GM21423 (cell line): ENCODE data around the gene PAPPA.

Experiments
- ATAC-seq: cut with Tn5 transposase; IDR thresholded peaks from one replicate; pipeline ENCODE4 v1.9.1; 2021; ENCODE audit warnings: mild to moderate bottlenecking, moderate library complexity; ENCODE audit not compliant: unreplicated experiment

The PAPPA gene

DNA sequence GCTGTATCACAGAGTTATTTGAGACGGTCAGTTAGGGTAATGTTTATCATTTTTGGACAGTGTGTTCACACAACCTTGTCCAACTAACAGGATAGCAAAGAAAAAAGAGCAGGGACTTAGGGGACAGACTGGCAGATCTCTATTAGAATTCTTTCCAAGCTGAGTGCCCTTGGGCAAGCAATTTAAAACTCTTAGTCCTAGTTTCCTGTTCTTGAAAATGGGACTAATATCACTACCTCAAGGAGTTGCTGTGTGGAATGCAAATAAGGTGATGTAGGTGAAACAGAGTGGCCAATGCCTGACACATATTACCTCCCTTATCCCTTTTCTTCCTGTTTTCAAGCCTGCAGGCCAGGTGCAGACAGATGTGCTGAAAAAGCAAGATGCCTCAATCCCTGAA lies 186.7 kb downstream of the PAPPA start:
- no peak for ATAC-seq

DNA sequence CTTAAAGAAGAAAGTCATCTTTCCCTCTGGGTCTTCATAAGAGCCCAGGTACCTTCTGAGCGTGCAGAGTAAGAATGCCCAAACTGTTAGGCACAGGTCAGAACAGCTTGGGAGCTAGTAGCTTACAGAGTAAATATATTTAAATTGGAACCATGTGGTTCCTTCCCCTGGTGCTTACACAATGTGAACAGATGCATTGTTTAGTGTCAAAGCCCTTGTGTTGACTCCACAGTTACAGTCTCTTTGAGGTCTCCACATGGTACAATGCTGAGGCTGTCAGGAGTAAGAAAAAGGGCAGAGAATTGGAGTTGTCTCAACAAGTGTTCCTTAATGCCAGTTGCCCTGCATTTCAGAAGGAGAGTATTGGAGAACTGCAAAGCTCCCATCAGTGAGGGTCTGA lies 188.5 kb downstream of the PAPPA start:
- no peak for ATAC-seq

DNA sequence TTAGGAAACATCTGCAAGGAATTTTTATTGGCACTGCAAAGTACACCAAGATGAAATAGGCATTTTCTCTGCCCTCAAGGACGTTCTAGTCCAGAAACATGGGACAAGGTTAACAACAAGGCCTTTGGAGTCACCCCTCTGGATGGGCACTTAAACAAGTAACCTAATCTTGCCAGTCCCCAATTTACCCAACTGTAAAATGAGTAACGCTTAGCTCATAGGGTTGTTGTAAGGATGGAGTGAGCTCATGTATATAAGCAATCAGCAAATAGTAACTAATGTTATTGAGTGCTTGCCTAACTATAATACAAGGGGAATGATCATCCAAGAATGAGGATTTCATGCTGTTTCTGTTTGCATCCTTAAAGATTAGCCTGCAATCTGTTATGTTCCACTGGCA lies 189.3 kb downstream of the PAPPA start:
- no peak for ATAC-seq

DNA sequence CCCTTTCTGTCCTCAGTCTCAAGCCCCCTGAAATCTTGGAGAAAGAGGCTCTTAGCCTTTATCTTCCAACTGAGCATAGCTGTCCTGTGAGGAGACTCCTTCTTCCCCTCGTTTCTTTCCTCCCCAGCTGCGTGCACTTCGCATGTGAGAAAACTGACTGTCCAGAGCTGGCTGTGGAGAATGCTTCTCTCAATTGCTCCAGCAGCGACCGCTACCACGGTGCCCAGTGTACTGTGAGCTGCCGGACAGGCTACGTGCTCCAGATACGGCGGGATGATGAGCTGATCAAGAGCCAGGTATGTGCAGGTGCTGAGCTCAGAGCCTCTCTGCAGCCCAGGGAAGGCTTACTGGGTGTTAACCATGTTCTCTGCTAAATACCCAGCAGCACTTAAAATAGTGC lies 190.8 kb downstream of the PAPPA start:
- no peak for ATAC-seq

DNA sequence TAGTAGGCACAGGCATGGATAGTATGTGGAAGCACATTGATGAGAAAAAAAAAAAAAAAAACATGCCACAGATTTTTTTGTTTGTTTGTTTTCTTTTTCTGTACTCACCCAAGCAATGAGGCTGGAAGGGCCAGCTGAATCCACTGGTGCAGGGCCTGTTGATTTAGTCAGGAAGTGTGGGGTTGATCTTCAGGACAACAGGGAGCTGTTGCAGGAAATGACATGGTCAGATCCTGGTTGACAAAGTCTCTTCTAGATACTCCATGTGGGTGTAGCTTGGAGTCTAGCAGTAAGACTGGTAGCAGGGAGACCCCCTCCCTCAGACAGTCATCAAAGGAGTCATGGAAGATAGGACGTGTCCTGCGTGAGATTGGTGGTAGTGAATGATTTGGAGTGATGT lies 191.8 kb downstream of the PAPPA start:
- no peak for ATAC-seq

DNA sequence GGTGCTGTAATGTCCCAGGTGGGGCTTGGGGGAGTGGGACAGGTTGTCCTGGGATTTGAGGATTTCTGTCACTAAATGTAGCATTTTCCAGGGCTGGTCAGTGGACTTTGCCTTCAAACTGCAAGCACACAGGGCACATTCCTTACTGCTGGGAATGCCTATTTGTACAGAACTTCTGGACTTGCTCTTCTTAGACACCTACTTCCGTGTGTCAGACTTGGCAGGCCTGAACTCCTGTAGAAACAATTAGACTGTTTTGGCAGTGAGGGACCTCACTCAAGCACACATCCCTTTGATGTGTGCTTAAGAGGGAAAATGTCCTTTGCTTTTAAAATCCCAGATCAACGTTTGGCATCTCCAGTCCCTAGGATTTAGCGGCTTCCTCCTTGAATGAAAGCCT lies 192.2 kb downstream of the PAPPA start:
- no peak for ATAC-seq

DNA sequence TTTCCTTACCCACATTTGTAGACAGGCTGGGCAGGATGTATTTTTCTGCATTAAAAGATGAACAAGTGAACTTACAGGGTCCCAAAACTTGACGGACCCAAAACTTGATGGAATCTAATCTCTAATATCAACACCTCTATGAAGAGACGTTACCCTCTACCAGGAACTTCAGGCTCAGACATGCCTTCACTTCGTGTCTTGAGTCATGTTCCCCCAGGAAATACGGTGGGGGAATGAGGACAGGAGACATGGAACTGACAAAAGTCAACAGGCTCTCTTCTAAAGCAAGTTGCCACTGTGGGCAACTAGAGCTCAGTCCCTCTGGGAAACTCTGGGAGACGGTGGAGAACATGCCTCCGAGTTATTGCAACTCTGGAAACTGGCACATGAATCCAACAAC lies 196.1 kb downstream of the PAPPA start:
- ATAC-seq, result no peak

DNA sequence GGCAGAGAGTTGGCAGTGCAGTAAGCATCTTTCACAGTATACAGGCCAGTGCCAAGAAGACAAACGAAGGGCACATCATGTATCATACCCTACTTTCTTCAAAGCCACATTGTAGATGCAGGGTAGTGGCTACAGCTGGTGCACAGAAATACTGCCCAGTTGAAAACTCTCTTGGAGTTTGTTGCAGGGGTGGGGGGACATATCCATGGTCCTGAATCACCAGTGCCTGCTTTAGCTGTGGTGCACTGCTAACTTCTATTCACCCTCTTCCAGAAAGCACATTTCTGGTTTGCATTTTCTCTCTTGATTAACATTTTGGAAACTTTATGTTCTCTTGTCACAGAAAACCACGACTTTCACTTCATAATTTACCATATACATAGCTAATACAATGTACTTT lies 196.6 kb downstream of the PAPPA start:
- ATAC-seq, result no peak

DNA sequence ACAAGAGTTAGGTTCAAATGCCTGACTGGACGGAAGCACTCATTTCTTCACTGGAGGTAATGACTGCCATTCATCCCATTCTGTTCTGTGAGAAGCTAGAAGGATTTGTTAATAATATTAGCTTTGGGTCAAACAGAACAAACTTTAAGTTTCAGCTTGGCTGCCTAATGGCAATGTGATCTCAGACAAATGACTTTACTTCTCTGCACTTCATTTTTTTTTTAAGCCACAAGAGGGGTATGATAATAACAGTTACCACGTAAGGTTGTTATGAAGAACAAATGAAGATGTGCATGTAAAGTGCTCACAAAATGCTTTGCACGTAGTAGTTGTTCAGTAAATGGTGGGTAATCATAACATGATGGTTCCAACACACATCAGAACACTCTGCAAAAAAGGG lies 199.4 kb downstream of the PAPPA start:
- ATAC-seq, result no peak

DNA sequence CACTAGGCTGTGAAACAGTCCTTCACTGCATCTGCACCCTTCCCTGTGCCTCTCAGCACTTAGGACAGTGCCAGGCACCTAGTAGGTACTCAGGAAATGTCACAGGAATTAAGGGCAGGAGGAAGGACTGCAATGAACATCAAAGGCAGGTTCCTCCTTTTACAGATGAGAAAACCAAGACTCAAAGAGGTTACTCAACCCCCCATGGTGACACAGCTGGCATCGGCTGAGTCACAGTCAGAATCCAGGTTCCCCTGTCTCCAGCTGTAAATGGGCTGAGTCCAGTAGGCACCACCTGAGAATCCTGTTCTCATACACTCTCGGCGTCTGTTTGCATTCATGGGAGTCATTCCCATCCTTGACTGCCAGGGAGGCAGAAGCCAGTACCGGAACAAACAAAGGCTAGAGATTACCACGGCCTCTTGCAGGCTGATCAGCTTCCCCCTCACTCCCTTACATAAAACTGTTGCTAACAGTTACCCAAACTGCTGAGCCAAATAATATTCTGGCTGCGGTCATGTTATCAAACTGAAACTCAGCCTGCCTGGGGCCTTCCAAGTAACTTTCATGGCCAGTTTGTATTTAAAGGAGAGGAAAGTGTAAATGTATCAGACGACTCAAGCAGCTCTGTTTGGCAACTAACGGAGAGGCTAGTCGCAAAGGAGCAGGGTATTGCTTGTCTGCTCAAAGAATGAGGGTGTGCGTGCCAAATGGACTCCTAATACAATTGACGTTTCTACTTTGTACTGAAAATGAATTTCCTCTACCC lies 201.7 kb downstream of the PAPPA start:
- ATAC-seq, result no peak

DNA sequence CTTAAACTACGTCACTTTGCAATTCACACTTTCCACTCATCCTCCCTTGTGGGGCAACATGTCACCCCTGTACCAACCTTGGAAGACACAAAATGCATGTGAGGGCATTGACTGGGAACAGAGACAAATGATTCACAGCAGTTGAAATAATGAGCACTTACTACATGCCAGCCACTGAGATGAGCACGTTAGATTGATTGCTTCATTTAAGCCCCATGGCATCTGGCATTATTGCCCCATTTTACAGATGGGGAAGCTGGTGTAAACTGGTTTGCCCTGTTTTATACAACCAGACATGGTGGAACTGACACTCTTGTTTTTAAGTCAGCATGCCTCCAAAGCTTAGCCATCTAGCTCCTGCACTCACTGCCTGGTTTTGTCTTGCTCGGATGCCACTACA lies 204.7 kb downstream of the PAPPA start:
- ATAC-seq, result no peak

DNA sequence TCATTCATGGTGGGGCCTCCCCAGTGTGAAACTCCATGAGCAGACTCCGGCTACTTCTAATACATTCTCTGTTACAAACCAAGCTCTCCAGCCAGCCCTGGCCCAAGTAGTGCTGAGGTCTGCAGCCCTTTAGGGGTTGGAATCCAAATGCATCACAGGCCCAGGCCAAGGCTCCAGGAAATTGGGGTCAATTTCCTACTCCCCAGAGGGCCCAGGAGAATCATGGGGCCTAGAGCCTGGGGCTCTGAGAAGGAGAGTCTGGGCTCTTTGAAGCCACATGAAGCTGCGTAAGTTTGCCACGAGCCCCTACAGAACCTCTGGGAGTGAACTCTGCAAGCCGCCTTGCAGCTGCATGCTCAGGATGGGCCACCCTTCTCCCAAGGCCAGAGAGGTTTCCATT lies 206.4 kb downstream of the PAPPA start:
- ATAC-seq, result no peak

DNA sequence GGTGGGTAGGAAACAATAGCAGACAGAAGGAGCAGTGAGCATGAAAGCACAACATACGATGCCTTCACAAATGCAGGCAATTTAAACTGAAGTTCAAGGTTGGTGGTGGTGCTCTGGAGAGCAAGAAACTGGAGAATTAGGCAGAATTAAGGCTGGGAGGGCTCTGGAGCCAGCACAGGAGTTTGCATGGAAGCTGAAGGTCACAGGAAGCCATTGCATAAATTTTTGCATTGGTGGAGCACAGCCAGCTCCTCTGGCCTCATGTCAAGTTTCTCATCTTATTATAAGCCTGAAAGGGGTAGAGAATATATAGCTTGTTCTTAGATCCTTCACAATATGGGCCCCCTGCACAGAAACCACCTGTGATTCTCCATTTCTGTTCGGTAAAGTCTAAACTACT lies 207.4 kb downstream of the PAPPA start:
- ATAC-seq, result no peak

DNA sequence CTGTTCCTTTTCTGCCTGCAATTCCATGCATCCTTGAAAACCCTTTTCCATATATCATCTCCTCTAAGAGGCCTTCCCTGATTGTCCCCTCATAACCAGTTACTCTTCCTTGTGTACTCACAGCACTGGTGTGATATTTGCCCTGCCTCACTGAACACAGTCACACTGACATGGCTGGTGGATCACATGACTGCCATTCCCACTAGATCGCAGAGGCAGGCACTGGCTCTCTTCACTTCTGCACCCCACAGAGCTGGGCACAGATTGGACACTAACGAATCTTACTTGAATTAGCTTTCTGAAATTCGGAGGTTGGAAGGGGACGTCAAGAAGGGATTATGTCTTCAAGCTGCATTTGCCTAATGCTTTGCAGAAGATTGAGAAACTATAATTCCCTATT lies 208.0 kb downstream of the PAPPA start:
- no peak for ATAC-seq

DNA sequence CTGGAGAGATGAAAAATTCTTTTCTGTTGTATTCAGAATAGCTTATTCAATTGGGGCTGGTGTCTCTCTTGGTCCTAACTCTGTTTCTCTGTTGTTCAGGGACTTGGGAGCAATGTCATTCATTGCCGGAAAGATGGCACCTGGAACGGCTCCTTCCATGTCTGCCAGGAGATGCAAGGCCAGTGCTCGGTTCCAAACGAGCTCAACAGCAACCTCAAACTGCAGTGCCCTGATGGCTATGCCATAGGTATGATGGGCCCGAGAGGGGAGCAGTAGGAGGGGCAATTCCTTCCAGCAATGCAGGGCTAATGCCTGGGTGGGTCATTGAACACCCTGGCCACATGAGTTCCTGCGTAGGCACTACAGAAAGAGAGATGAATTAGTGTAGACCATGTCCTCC lies 208.9 kb downstream of the PAPPA start:
- ATAC-seq, result no peak

DNA sequence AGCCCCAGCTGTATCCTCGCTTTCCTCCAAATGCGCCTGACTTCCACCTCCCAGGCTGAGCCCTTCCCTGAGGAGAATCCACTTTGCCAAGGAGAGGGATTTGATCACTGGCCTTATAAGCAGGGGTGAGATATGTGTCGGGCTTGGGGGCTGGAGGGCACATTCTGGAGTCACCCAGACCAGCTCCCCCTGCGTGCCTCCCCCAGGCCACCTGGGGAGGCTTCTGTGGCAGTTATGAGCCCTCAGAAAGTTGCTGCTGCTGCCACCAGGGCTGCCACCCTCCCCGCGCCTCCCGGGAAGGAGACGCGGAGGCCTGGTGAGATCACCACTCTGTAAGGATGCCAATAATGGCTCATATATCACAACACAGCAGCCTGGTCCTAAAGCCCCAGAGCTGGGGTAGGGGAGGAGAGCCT lies 211.5 kb downstream of the PAPPA start:
- no peak for ATAC-seq

DNA sequence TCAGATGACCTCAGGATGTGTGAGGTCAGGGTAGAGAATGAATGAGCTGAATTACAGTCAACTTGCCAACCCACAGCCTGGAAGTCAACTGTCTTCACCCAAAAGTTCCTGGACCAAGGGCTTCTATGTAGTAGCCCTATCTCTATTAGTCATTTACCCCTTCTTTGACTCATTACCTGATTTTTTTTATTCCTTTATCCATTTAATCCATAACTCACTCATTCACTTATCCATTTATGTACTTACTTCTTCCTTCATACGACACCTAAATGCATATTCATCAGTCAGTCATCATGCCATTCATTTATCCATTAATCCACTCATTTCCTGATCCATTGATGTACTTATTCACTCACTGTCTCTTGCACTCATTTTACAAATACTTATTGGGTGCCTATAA lies 212.7 kb downstream of the PAPPA start:
- no peak for ATAC-seq

DNA sequence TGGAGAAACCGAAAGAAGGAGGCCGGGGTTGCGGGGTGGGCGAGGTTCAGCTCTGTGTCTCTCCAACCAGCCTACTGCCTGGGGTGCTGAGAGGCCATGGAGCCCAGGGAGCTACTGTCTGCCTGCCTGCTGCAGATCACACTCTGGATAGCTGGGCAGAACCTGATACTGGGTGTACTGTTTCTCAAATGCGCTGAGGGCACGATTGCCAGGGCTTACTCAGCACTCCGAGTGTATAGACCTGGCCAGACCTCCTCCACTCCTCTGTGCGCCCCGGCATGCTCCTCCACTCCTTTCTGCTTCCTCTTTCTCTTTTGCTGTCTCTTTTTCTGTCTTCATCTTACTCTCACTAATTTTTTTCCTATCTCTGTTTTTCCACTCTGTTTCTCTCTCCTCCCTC lies 215.1 kb downstream of the PAPPA start:
- ATAC-seq, result no peak

DNA sequence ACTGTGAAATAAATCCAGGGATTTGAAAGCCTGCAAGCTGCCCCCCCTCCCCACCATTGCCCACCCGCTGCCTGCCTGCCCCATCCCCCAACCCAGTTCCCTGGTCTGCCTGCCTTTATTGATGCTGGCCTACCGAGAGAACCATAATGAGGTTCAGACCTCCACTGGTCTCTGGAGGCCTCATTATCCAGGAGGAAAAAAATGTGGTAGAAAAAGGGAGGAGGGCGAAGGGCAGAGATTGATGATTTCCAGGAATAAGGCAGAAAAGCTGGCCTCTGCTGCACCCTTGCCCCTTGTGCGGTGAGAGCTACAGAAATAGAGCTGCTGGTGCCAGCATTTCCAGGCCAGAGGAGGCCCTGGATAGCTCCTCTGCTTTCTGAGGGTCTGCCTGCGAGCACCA lies 216.1 kb downstream of the PAPPA start:
- ATAC-seq, result no peak

DNA sequence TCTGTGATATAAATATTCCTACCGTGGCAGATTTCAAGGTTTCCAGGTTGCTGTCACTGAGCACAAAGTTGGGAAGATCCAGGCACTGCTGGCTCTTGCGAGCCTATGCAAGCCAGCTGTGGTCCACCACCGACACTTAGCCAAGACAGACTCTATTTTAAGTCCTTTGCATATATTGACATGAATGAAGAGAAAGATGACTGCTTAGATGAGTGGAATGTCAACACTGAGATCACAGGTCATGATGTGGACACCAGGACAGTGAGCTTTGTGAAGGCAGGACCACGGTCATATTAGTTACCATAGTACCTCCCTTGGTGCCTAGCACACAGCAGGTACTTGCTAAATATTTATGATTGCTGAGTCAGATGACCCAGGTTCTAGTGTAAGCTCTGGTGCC lies 217.0 kb downstream of the PAPPA start:
- ATAC-seq, result no peak

DNA sequence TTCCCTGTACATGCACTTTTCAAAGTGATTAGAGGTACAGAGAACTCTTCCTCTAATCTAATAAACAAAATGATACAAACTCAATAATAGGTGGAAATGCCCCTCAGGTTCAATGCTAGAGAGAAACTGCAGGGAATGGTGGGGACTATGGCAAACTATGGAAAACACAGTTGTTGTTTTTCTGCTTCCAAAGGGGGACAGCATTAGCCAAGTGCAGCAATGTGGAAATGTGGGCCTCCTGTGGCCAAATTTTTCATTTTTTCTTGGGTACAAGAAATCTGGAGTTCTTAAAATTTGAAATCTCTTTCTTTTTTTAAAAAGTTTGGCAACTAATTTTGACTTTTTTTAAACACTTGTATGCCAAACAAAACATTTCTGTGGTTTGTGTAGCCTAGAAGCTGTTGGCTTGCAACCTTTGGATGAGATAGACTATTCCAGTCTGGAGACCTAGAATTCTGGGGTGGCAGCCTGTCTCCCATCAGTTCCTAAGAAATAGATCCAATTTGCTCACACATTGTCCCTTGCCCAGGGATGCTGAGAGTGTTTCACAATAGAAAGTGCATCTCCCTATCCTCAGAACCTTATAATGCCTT lies 218.6 kb downstream of the PAPPA start:
- no peak for ATAC-seq

DNA sequence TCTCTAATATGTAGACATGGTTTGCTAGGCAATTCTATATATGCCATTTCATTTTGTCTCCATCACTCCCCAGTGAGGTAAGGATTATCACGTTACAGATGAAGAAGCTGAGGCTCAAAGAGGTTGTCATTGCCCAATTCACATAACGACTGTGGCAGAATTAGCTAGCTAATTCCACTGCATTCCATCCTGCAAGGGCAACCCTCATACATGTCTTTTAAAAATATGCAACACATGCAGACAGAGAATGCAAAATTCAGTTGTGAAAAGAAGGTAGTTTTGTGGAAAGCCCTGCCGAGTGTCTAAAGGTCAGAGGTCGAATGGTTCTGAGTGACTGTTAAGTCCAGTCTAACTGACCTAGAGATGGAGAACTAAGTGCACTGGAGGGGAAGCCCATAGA lies 219.2 kb downstream of the PAPPA start:
- no peak for ATAC-seq

DNA sequence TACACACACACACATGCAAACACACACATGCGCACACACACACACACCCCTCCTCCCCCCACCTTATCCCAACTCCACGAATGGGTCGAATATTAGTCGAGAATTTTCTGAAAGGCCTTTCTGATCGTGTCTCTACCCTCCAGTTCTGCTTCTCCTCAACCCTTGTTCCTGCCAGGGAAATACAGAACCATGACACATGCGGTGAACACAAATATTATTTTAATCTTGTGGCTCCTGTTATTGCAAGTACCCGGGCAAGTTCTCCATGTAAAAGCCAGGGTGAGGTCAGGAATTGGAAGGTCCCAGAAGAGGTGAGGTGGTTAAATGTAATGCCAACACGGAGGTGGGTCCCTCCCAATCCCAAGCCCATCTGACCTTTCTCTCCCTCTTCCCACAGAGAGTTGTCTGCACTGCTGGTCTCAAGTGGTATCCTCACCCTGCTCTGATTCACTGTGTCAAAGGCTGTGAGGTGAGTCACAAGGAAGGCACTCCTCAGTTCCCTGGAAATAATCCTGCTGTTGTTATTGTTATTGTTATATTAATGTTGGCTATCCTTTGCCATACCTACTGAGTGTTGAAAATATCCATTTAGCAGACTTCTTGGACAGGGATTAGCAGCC lies 223.7 kb downstream of the PAPPA start:
- no peak for ATAC-seq
